Measurements from ENCODE around the gene ZNF827.
"Not testable (repeated sequence)": the region's sequence is repeated elsewhere in the genome, so short reads cannot be mapped to it uniquely, and the experiment has no call there.

ZNF827 gene

DNA sequence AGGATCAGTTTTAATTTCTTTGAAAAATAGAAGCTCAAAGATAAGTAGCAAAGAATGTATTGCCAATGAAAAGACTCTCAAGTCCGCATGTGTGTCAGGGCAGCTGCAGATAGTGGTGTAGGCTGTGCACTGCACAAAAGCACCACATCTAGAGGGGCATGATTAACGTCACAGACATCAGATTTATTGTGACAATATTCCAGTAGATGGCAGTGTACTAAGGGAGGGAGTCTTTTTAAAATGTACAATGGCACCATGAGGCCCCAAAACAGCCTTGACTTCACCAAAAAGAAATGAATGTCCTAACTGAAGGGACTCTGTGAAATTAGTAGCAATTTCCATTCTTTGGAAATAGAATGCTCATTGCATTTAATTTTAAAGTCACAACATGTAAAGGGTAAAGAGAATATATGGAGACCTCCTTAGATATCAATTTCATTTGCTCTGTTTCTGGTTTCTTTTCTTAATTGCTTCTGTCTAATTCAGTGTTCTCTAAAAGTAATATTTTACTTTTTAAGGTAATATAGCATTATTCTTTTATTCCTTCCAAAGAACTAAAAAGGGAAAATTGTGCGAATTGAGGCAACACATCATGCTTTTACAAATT is 98.4 kb downstream of the ZNF827 start:
- no peaks in the 10 kb centered on the region for H3K9me3 Mint-ChIP-seq
- no peaks in the 10 kb centered on the region for H3K27me3 Mint-ChIP-seq
- H3K4me1 Mint-ChIP-seq = peaks cover 28% of the 10 kb centered on the region
- H3K4me3 Mint-ChIP-seq = no peak overlapping the region
- no peak overlapping the region for H3K27ac Mint-ChIP-seq
- peaks cover 29% of the 10 kb centered on the region for H3K36me3 Mint-ChIP-seq

- Mint-ChIP-seq H3K27me3 (no peaks in the 10 kb centered on the region), H3K36me3 (peaks cover 22% of the 10 kb centered on the region)
Measured at GRCh38 chr4:145839151-145839550, 99.5 kb downstream of the ZNF827 start.

DNA sequence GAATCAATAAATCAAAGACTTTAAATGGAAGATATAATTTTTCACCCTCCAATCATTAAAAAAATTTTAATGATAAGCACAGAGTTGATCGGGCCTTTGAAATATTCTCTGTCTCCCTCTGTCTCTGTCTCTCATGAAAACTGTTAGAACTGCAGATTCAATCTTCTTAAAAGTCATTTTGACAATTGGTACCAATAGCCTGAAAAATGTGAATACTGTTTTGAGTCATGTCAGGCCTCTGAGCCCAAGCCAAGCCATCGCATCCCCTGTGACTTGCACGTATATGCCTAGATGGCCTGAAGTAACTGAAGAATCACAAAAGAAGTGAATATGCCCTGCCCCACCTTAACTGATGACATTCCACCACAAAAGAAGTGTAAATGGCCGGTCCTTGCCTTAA is 106.2 kb downstream of the ZNF827 start:
- H3K9me3 Mint-ChIP-seq, H3K4me3 Mint-ChIP-seq, H3K27me3 Mint-ChIP-seq: not testable (repeated sequence)
- Mint-ChIP-seq H3K4me1 (peaks cover 42% of the 10 kb centered on the region), H3K27ac (peak overlapping the region; percentile 72), H3K36me3 (peaks cover 22% of the 10 kb centered on the region)

More at GRCh38 chr4:145839151-145839550, 99.5 kb downstream of the ZNF827 start:
- H3K27ac Mint-ChIP-seq = no peak overlapping the region
- no peak overlapping the region for H3K4me3 Mint-ChIP-seq
- H3K9me3 Mint-ChIP-seq = no peaks in the 10 kb centered on the region
- peaks cover 20% of the 10 kb centered on the region for H3K4me1 Mint-ChIP-seq

GRCh38 chr4:145830699-145831098 is 107.9 kb downstream of the ZNF827 start:
- H3K27ac Mint-ChIP-seq = no peak overlapping the region
- no peak overlapping the region for H3K4me3 Mint-ChIP-seq
- H3K9me3 Mint-ChIP-seq = no peaks in the 10 kb centered on the region
- peaks cover 38% of the 10 kb centered on the region for H3K4me1 Mint-ChIP-seq
- no peaks in the 10 kb centered on the region for H3K27me3 Mint-ChIP-seq
- peaks cover 22% of the 10 kb centered on the region for H3K36me3 Mint-ChIP-seq

DNA sequence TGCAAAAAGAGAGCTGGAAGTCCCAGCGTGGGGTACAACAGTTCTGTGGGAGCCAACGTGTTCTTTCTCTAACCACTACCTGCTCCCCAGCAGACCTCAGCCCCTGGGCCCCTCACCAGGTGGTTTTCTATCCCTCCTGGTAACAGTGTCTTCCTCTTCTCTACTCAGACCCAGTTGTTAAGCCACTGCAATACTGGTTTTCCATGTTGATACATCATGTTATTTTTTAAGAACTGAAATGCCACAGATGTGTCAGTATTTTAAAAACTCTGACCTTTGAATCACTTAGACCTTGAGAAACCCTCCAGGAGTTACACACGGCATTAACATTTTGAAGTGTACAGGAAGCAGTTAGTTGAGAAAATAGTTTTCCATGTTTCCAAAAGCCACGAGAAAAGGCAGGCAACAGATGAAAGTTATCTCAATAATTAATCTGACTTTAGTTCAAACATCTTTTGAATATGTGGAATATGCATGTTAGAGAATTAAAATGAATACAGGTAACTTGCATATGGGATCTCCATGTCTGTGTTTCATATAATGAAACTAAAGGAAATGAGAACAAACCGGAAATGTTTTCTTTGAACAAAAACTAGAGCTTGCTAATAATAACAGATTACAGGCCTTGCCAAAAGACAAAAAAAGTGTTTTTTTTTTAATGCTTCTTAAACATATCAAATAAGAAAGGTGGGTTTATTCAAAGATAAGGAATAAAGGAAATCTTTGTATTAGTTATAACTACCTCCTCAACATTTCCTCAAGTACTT is 108.8 kb downstream of the ZNF827 start:
- Mint-ChIP-seq H3K36me3 (peaks cover 29% of the 10 kb centered on the region), H3K4me3 (peak overlapping the region; percentile 61), H3K27ac (peak overlapping the region; percentile 56), H3K4me1 (peaks cover 36% of the 10 kb centered on the region), H3K9me3 (no peaks in the 10 kb centered on the region), H3K27me3 (no peaks in the 10 kb centered on the region)

- peak overlapping the region; percentile 28 for H3K4me3 Mint-ChIP-seq
- peaks cover 32% of the 10 kb centered on the region for H3K36me3 Mint-ChIP-seq
- no peaks in the 10 kb centered on the region for H3K27me3 Mint-ChIP-seq
- H3K9me3 Mint-ChIP-seq = no peaks in the 10 kb centered on the region
- peak overlapping the region; percentile 82 for H3K27ac Mint-ChIP-seq
- peaks cover 36% of the 10 kb centered on the region for H3K4me1 Mint-ChIP-seq
Measured at GRCh38 chr4:145828802-145829485, 109.7 kb downstream of the ZNF827 start.

DNA sequence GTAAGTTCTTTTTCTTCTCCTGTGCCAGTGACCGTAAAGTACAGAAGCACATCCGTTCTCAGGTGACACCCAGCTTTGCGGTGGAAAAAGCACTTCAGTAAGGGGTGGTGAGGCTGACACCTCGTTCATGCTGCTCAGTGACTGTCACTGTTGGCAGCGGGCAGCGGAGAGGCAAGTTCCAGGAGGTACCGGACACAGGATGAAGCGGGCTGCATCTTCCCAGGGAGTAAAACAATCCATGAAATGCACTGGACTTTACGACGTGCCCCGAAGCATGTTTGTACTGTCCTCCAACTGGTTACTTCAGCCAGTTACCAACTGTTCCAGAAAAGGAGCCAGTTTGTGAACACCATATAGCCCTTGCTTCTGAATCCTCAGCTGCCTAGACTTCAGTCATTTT is 110.7 kb downstream of the ZNF827 start:
- Mint-ChIP-seq H3K27ac (no peak overlapping the region), H3K27me3 (no peaks in the 10 kb centered on the region), H3K36me3 (peaks cover 29% of the 10 kb centered on the region), H3K4me3 (no peak overlapping the region), H3K9me3 (no peaks in the 10 kb centered on the region), H3K4me1 (peaks cover 36% of the 10 kb centered on the region)

DNA sequence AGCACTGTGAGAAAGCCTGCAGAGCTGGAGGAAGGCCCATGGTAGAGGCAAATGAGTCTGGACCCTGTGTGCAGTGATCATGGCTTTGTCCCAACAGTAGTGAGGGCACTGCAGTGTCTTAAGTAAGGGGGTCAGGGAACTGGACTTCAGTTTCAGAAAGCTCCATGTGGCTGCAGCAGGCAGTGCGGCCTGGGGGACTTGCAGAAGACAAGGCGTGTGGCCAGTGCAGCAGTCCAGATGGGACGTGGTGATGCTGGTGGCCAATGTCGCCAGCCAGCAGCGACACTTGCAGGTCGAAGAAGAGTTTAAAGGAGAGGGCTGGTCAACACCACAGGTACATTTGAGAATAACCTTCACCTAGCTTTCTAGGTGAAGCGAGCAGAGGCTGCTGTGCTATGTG is 113.4 kb downstream of the ZNF827 start:
- H3K36me3 Mint-ChIP-seq = peaks cover 31% of the 10 kb centered on the region
- peaks cover 22% of the 10 kb centered on the region for H3K4me1 Mint-ChIP-seq
- H3K27ac Mint-ChIP-seq = no peak overlapping the region
- no peaks in the 10 kb centered on the region for H3K9me3 Mint-ChIP-seq
- no peak overlapping the region for H3K4me3 Mint-ChIP-seq
- H3K27me3 Mint-ChIP-seq = no peaks in the 10 kb centered on the region

DNA sequence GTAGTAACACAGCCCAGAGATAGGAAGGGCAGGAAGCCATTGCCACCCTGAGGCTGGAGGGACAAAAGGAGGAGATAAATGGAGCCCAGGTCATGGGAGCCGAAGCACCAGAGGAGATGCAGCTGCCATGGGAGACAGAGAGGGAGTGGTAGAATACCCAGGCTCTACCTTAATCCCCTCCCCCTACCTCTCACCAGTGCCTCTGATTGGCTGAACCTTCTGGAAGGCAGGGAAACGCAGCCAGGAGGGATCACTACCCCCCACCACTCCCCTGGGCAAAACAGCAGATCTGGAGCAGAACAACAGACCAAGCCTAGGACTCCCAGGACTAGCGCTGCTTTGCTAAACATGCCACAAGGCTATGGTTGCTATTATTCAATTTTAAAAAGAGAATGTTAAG is 114.2 kb downstream of the ZNF827 start:
- Mint-ChIP-seq H3K36me3 (peaks cover 36% of the 10 kb centered on the region), H3K4me3 (no peak overlapping the region), H3K9me3 (no peaks in the 10 kb centered on the region), H3K27ac (peak overlapping the region; percentile 77), H3K27me3 (no peaks in the 10 kb centered on the region), H3K4me1 (peaks cover 15% of the 10 kb centered on the region)

DNA sequence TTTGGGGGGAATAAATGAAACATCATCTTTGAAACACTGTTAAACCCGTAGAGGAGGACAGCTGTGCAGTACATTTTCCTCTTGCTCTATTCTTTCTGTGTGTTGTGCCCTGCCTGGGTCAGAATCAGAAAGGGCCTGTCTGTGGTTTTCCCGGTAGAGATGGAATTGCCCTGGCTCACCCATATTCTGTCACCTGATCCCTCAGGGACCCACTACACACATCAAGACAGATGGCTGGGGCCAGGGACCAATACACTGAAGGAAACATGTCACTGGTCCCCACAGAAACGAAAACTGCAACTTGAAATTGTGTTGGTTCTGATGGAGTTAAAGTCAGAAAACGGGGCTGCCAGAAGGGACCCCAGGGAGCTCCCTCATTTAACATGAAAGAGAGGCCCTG is 114.9 kb downstream of the ZNF827 start:
- H3K27ac Mint-ChIP-seq = no peak overlapping the region
- H3K36me3 Mint-ChIP-seq = peaks cover 36% of the 10 kb centered on the region
- H3K4me3 Mint-ChIP-seq = no peak overlapping the region
- H3K4me1 Mint-ChIP-seq = peaks cover 8% of the 10 kb centered on the region
- no peaks in the 10 kb centered on the region for H3K9me3 Mint-ChIP-seq
- H3K27me3 Mint-ChIP-seq = no peaks in the 10 kb centered on the region

DNA sequence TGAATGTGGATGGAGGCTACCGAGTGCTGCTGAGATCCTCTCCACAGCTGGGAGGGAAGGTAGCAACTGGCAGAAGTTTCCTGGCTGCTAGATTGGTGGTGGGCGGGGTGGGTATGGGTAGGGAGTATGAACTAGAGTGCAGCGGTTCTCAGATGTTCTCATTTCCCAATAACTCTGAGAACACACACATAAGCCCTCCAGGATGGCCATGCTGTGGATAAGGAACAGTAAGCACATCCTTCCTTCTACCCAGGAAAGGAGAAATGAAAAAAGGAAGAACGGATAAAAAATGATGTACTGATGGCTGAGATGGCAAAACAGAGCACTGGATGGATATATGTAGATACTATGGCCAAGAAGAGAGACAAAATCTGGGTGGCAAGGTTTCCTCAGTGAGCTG is 116.0 kb downstream of the ZNF827 start:
- Mint-ChIP-seq H3K27me3 (no peaks in the 10 kb centered on the region), H3K4me1 (no peaks in the 10 kb centered on the region)

DNA sequence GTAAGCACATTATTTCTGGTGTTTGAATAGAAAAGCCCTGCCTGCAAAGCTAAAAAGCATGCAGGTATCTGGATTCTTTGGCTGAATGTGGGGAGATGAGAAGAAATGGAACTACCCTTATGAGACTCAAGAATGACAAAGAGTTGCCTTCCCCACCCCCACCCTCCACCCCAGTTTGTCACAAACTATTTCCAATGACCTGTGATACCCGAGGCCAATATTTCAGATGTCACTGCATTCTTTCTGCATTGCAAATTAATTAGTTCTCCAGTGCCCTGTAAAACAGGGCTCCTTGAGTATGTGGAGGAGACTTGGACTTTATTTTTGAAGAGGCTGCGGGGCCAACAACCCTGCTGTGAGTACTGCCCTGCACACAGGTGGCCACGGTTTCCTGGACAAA is 116.4 kb downstream of the ZNF827 start:
- Mint-ChIP-seq H3K9me3 (no peaks in the 10 kb centered on the region), H3K27ac (no peak overlapping the region), H3K27me3 (no peaks in the 10 kb centered on the region), H3K36me3 (peaks cover 48% of the 10 kb centered on the region), H3K4me3 (no peak overlapping the region), H3K4me1 (no peaks in the 10 kb centered on the region)

More for the DNA sequence above, 116.0 kb downstream of the ZNF827 start:
- H3K36me3 Mint-ChIP-seq = peaks cover 44% of the 10 kb centered on the region
- H3K4me3 Mint-ChIP-seq = no peak overlapping the region
- no peaks in the 10 kb centered on the region for H3K9me3 Mint-ChIP-seq
- H3K27ac Mint-ChIP-seq = no peak overlapping the region

DNA sequence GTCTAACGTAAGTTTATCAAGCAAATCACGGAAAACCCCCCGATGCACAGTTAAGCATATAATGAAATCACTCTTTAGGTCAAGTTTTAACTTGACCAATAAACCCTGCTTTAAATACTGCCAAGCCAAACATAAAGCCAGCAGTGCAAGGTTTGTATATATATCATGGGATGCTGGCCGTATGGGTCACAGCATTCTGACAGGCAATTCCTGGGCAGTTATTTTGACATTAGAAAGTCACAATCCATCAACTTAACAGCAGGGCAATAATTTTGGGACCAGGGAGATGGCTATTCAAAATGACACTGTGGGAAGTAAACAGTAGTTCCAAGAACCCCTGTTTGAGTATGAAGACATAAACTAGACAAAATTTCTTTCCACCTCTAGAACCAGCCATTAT is 116.9 kb downstream of the ZNF827 start:
- Mint-ChIP-seq H3K36me3 (peaks cover 52% of the 10 kb centered on the region), H3K4me3 (no peak overlapping the region), H3K4me1 (no peaks in the 10 kb centered on the region), H3K27me3 (no peaks in the 10 kb centered on the region), H3K9me3 (no peaks in the 10 kb centered on the region), H3K27ac (no peak overlapping the region)

DNA sequence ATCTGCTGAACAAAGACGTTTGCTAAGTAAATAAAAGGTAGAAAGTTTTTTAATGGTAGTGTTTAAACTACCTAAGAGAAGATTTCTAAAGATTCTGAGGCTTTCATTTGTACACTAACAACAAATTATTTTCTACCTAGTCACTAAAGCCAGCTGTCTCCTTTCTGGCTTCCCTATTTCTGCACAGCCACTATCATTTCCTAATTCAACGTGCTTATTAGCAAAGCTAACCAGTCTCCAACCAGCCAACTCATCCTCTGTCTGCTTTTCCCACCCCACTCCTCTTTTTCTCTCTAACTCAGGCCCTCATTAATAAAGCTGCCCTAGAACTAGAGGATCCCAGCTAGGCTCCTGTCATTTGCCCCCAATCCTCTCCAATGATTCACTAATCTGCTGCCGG is 118.2 kb downstream of the ZNF827 start:
- Mint-ChIP-seq H3K4me3 (no peak overlapping the region), H3K27me3 (no peaks in the 10 kb centered on the region), H3K9me3 (no peaks in the 10 kb centered on the region), H3K4me1 (peaks cover 2% of the 10 kb centered on the region), H3K36me3 (peaks cover 47% of the 10 kb centered on the region), H3K27ac (no peak overlapping the region)

- Mint-ChIP-seq H3K36me3 (peaks cover 47% of the 10 kb centered on the region), H3K4me3 (no peak overlapping the region), H3K4me1 (peaks cover 8% of the 10 kb centered on the region), H3K27me3 (no peaks in the 10 kb centered on the region), H3K9me3 (no peaks in the 10 kb centered on the region), H3K27ac (no peak overlapping the region)
Measured at GRCh38 chr4:145819853-145820181, 118.8 kb downstream of the ZNF827 start.

Measured in activated naive CD4-positive, alpha-beta T cell treated with anti-CD3 and anti-CD28 coated beads, Interleukin-2, amount 50 U/mL, for 24 hours (primary cell).